Measurements from ENCODE around the gene KIF3B.
"Not testable (repeated sequence)": the region's sequence is repeated elsewhere in the genome, so short reads cannot be mapped to it uniquely, and the experiment has no call there.

Gene KIF3B

DNA sequence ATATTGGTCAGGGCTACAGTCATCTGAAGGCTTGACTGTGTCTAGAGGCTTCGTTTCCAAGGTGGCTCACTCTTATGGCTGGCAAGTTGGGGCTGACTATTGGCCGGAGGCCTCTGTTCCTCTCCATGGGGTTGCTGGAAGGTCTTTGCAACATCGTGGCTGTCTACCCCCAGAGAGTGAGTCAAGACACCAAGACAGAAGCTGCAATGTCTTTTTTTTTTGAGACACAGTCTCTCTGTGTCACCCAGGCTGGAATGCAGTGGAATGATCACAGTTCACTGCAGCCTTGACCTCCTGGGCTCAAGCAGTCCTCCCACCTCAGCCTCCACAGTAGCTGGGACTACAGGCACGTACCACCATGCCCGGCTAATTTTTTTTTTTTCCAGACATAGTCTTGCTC, 29.4 kb upstream of the KIF3B start:
- no peak for DNase-seq (ENCODE audit: low read depth in 3 of 3)

DNA sequence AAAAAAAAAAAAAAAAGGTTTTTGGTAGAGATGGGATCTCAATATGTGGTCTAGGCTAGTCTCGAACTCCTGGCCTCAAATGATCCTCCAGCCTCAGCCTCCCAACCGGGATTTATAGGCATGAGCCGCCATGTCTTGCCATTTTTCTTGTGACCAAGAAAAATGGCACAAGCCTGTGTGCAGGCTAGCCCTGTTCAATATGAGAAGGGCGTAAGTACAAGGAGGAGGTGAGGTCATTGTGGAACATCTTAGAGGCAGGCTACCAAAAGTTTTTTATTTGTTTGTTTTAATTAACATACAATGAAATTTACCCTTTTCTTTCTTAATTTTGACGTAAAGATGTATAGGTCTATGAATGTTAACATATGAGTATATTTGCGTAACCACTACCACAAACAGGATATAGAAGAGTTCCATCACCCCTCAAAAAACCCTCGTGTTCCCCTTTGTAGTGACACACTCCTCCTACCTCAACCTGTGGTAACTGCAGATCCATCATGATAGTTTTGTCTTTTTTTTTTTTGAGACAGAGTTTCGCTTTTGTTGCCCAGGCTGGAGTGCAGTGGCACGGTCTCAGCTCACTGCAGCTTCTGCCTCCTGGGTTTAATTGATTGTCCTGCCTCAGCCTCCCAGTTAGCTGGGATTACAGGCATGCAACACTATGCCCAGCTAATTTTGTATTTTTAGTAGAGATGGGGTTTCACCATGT, 28.3 kb upstream of the KIF3B start:
- peak in 2 of 3 experiments; percentile 18 to 20 for DNase-seq (ENCODE audit: low read depth in 3 of 3)

GRCh38 chr20:32251470-32251869, 26.0 kb upstream of the KIF3B start:
- DNase-seq (ENCODE audit: low read depth in 3 of 3), result no peak

- peak; percentile 68 to 90 (median 80) for DNase-seq (ENCODE audit: low read depth in 3 of 3)
These were observed 25.3 kb upstream of the KIF3B start for GRCh38 chr20:32252189-32252588.

GRCh38 chr20:32260973-32261372, 16.5 kb upstream of the KIF3B start:
- DNase-seq (ENCODE audit: low read depth in 3 of 3), result not testable (repeated sequence)

DNA sequence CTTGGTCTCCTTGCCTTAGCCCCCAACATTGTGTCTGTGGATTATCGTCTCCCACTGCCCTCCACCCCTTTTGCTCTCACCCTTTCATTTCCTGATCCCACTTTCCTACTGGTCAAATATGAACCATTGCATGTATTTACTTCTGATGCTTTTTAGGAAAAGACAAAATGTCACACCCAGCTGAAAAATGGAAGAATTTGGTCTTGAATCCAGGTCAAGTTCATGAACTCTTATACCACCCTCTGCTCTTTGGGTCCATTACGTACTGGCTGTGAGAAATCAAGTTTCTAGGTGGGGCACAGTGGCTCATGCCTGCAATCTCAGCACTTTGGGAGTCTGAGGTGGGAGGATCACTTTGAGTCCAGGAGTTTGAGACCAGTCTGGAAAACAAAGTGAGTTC, 15.8 kb upstream of the KIF3B start:
- DNase-seq (ENCODE audit: low read depth in 3 of 3), result no peak

DNA sequence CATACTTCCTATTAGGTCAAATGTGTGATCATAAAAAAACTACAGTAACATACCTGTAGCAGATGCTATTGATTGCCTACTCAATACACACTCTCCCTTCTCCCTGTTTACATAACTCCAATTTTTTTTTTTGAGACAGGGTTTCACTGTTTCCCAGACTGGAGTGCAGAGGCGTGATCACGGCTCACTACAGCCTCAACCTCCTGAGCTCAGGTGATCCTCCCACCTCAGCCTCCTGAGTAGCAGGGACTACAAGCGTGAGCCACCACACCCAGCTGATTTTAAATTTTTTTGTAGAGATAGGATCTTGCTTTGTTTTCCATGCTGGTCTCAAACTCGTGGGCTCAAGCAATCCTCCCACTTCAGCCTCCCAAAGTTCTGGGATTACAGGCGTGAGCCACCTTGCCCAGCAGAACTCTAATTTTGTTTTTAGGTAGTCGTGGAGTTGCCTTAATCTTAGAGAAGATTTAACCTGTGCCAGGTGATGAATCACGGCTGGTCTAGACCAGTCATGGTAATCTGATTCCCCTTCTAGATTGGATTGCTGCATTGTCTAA, 14.0 kb upstream of the KIF3B start:
- no peak for DNase-seq (ENCODE audit: low read depth in 3 of 3)

- DNase-seq (ENCODE audit: low read depth in 3 of 3), result no peak
These were observed 5.8 kb upstream of the KIF3B start for GRCh38 chr20:32271620-32272019.

GRCh38 chr20:32274359-32274758, 3.1 kb upstream of the KIF3B start:
- DNase-seq (ENCODE audit: low read depth in 3 of 3), result no peak

GRCh38 chr20:32275163-32275562, 2.3 kb upstream of the KIF3B start:
- DNase-seq (ENCODE audit: low read depth in 3 of 3), result not testable (repeated sequence)

- no peak for DNase-seq (ENCODE audit: low read depth in 3 of 3)
These were observed 770 bp downstream of the KIF3B start for GRCh38 chr20:32278199-32278643.

GRCh38 chr20:32281711-32282110, 4.3 kb downstream of the KIF3B start:
- peak in 1 of 3 experiments; percentile 26 for DNase-seq (ENCODE audit: low read depth in 3 of 3)

DNA sequence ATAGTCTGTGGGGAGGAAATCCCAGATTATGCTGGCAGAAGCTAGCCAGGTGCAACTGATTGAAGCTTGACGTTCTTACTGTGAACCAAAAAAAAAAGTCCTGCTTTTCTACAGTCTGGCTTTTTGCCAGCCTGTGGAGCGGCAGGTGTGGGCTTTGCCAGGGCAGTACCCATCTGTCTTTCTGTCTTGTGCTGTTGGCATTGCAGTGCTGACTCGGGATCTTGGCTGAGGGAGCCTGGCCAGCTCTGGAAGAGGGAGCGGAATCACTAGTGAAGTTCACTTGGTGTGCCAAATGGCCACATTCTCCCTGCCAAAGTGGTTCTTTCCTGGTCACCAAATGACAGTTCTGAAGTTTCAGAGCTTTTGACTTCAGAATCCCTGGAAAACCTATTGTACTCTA, 5.0 kb downstream of the KIF3B start:
- DNase-seq (ENCODE audit: low read depth in 3 of 3), result no peak

- no peak for DNase-seq (ENCODE audit: low read depth in 3 of 3)
These were observed 7.7 kb downstream of the KIF3B start for GRCh38 chr20:32285082-32285620.

- peak; percentile 31 to 37 (median 35) for DNase-seq (ENCODE audit: low read depth in 3 of 3)
These were observed 8.3 kb downstream of the KIF3B start for GRCh38 chr20:32285621-32286371.

DNA sequence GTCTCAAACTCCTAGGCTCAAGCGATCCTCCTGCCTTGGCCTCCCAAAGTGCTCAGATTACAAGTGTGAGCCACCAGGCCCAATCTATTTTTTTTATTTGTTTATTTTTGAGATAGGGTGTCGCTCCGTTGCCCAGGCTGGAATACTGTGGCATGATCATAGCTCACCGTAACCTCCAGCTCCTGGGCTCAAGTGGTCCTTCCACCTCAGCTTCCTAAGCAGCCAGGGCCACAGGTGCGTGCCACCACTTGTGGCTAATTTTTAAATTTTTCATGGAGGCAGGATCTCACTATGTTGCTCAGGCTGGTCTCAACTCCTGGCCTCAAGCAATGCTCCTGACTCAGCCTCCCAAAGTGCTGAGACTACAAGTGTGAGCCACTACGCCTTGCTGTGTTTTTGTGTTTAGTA, 9.8 kb downstream of the KIF3B start:
- DNase-seq (ENCODE audit: low read depth in 3 of 3), result no peak

GRCh38 chr20:32288225-32288849, 10.9 kb downstream of the KIF3B start:
- DNase-seq (ENCODE audit: low read depth in 3 of 3), result no peak

DNA sequence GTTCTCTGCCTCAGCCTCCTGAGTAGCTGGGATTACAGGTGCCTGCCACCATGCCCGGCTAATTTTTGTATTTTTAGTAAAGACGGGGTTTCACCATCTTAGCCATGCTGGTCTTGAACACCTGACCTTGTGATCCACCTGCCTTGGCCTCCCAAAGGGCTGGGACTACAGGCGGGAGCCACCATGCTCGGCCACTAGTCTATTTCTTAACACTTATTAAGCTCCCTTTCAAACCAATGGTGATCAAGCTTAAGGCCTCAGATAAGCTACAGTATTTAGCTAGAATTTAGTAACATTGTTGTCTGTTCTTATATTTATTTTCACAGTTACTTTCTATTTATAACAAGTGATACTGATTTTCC, 11.8 kb downstream of the KIF3B start:
- DNase-seq (ENCODE audit: low read depth in 3 of 3), result not testable (repeated sequence)

- no peak for DNase-seq (ENCODE audit: low read depth in 3 of 3)
These were observed 12.4 kb downstream of the KIF3B start for GRCh38 chr20:32289661-32290431.

- no peak for DNase-seq (ENCODE audit: low read depth in 3 of 3)
These were observed 13.7 kb downstream of the KIF3B start for GRCh38 chr20:32291166-32291565.

DNA sequence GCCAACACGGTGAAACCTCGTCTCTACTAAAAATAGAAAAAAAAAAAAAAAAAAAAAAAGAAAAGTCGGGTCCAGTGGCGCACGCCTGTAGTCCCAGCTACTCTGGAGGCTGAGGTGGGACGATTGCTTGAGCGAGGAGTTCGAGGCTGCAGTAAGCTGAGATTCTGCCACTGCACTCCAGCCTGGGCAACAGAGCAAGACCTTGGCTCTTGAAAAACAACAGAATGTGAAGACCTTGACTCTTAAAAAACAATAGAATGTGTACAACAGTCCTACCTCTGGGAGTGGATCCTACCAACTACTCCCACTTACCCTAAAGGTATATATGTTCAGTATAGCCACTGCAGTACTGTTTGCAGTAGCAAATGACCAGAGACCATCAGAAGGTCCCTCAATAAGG, 15.1 kb downstream of the KIF3B start:
- DNase-seq (ENCODE audit: low read depth in 3 of 3), result no peak
